NCI-H1930 (cell line): ENCODE measurements around the gene RPSA.
"Not testable (repeated sequence)": the region's sequence is repeated elsewhere in the genome, so short reads cannot be mapped to it uniquely, and the experiment has no call there.

ENCODE experiments used
- DNase-seq, 2 experiments: peaks; one replicate each; lab custom pipeline; 2025; lab: John Stamatoyannopoulos, UW

Gene RPSA

GRCh38 chr3:39406368-39407258, at the start of gene RPSA:
RPSA (plus strand) TSS chr3:39406720; CDS start chr3:39407654, 934 bp downstream.
- peak; percentile 73 to 87 for DNase-seq

- no peak for DNase-seq
Measured at GRCh38 chr3:39358333-39358732, 48.2 kb upstream of the RPSA start.

GRCh38 chr3:39361252-39361927, 45.1 kb upstream of the RPSA start:
- DNase-seq: no peak

- DNase-seq: no peak
Measured at GRCh38 chr3:39362192-39362591, 44.3 kb upstream of the RPSA start.

GRCh38 chr3:39362812-39363211, 43.7 kb upstream of the RPSA start:
- no peak for DNase-seq

- not testable (repeated sequence) for DNase-seq
Measured at GRCh38 chr3:39370450-39370849, 36.1 kb upstream of the RPSA start.

- DNase-seq: no peak
Measured at GRCh38 chr3:39372833-39373232, 33.7 kb upstream of the RPSA start.

- no peak for DNase-seq
Measured at GRCh38 chr3:39376959-39377634, 29.4 kb upstream of the RPSA start.

- DNase-seq: no peak
Measured at GRCh38 chr3:39378088-39378487, 28.4 kb upstream of the RPSA start.

- no peak for DNase-seq
Measured at GRCh38 chr3:39378957-39379777, 27.4 kb upstream of the RPSA start.

GRCh38 chr3:39379778-39380155, 26.8 kb upstream of the RPSA start:
- DNase-seq: no peak

- DNase-seq: no peak
Measured at GRCh38 chr3:39381432-39381831, 25.1 kb upstream of the RPSA start.

GRCh38 chr3:39383045-39383880, 23.3 kb upstream of the RPSA start, which contains the start of gene SLC25A38:
SLC25A38 (plus strand) TSS chr3:39383370; CDS start chr3:39383725, 355 bp downstream.
- DNase-seq: no peak

- no peak for DNase-seq
Measured at GRCh38 chr3:39383881-39384664, 22.4 kb upstream of the RPSA start.

GRCh38 chr3:39384665-39385000, 21.9 kb upstream of the RPSA start:
- no peak for DNase-seq

- no peak for DNase-seq
Measured at GRCh38 chr3:39385456-39386090, 20.9 kb upstream of the RPSA start.

- DNase-seq: no peak
Measured at GRCh38 chr3:39386318-39386717, 20.2 kb upstream of the RPSA start.

- no peak for DNase-seq
Measured at GRCh38 chr3:39387411-39387975, 19.0 kb upstream of the RPSA start.

GRCh38 chr3:39388153-39388552, 18.4 kb upstream of the RPSA start:
- no peak for DNase-seq
